Endodermal cell (in vitro differentiated cells): ENCODE results near the gene UFD1. TPM values are rescaled to one million over a fixed set of nuclear protein-coding genes. Genes with fewer than 3 reads are reported as not detected.

Experiments
- DNase-seq: peaks from one replicate; pipeline ENCODE4 v3.0.0-alpha.2; 2017
- H3K27ac ChIP-seq: 2 replicates; pipeline ENCODE4 v1.5.1; 2013; ENCODE audit warnings: mild to moderate bottlenecking, low read depth, low read length, moderate library complexity
- H3K27me3 ChIP-seq: 2 replicates; pipeline ENCODE4 v1.6.1; 2013; ENCODE audit warnings: mild to moderate bottlenecking, low read length, moderate library complexity; ENCODE audit not compliant: insufficient read depth, control insufficient read depth, poor library complexity, severe bottlenecking
- H3K36me3 ChIP-seq: 2 replicates; pipeline ENCODE4 v1.7.0; 2013; ENCODE audit warnings: mild to moderate bottlenecking, low read length, moderate library complexity; ENCODE audit not compliant: control insufficient read depth, insufficient read depth
- H3K4me1 ChIP-seq: one replicate; pipeline ENCODE4 v1.7.0; 2013; ENCODE audit warnings: low read length; ENCODE audit not compliant: control insufficient read depth, insufficient read depth
- H3K4me3 ChIP-seq: 2 replicates; pipeline ENCODE4 v1.5.1; 2013; ENCODE audit warnings: mild to moderate bottlenecking, low read length, moderate library complexity
- H3K9ac ChIP-seq: 2 replicates; pipeline ENCODE4 v1.6.1; 2013; ENCODE audit warnings: mild to moderate bottlenecking, low read length, moderate library complexity; ENCODE audit not compliant: poor library complexity, severe bottlenecking; ENCODE audit errors: extremely low read depth
- H3K9me3 ChIP-seq: 2 replicates; pipeline ENCODE4 v1.6.1; 2013; ENCODE audit warnings: mild to moderate bottlenecking, low read length, moderate library complexity; ENCODE audit not compliant: control insufficient read depth
- H3K27ac Mint-ChIP-seq: 2 replicates; pipeline ENCODE4 v1.8.0; 2020; ENCODE audit warnings: mixed read lengths
- H3K27me3 Mint-ChIP-seq: 2 replicates; pipeline ENCODE4 v1.8.0; 2021; ENCODE audit warnings: mild to moderate bottlenecking, mixed read lengths; ENCODE audit not compliant: insufficient read depth
- H3K36me3 Mint-ChIP-seq: 2 replicates; pipeline ENCODE4 v1.8.0; 2020; ENCODE audit warnings: low read depth, mixed read lengths
- H3K4me1 Mint-ChIP-seq: 2 replicates; pipeline ENCODE4 v1.8.0; 2020; ENCODE audit warnings: mixed read lengths
- H3K4me3 Mint-ChIP-seq: 2 replicates; pipeline ENCODE4 v1.8.0; 2020; ENCODE audit warnings: mild to moderate bottlenecking, moderate library complexity, mixed read lengths
- H3K9me3 Mint-ChIP-seq: 2 replicates; pipeline ENCODE4 v1.8.0; 2020; ENCODE audit warnings: mild to moderate bottlenecking, mixed read lengths
- WGBS, 2 experiments: methylation state at CpG; one replicate each; pipeline versions ENCODE4 v1.1.5 to v1.1.7; 2013; ENCODE audit warnings: missing lambda C conversion rate in 2 of 2, mixed read lengths in 1 of 2; ENCODE audit not compliant: insufficient coverage in 1 of 2, insufficient read length in 1 of 2; 5-methylcytosine and 5-hydroxymethylcytosine counted together
- total RNA-seq, 2 donors: library from RNA; stranded (reverse); fragmentation: NEBNext Ultra II Directional in 1 of 2; extraction: Animal tissue kit (Norgen Biotek cat#: 25700) in 1 of 2; gene quantifications; 2 replicates in 1 of 2; 3 replicates in 1 of 2; pipeline ENCODE4 v1.2.1, GENCODE V29; 2021
- TF ChIP-seq, protein P1 (sequence below): fragments of 200-600 bp; sonication (generic); conservative IDR thresholded peaks from 2 replicates; pipeline ENCODE4 v1.5.0; 2021; ENCODE audit warnings: antibody characterized with exemption, mild to moderate bottlenecking

UFD1 gene
- total RNA-seq, 2 donors from 2014 or later, result 67.7 to 69.2 TPM

DNA sequence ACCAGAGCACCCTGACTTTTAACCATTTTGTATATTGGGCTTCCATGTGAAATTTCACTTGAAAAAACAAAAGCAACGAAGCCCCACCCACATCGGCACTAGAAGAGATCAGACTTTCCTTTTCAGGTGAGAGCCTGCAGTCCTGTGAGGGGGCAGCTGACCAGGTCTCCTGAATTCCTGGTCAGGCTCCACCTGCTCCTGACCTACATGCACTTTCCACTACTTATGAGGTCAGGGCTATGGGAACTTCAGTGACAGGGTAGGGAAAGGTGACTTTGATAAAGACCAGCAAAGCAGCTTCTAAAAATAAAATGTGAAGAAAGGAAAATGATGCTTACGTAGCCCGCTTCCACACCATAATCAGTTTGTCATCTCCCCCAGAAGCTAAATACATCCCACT, 72.1 kb downstream of the UFD1 start:
- H3K4me1 ChIP-seq, result no peaks in the 10 kb centered on the region
- H3K27me3 ChIP-seq, result no peaks in the 10 kb centered on the region
- no peak overlapping the region for H3K9ac ChIP-seq
- no peak overlapping the region for H3K4me3 ChIP-seq
- TF ChIP-seq, protein P1, sequence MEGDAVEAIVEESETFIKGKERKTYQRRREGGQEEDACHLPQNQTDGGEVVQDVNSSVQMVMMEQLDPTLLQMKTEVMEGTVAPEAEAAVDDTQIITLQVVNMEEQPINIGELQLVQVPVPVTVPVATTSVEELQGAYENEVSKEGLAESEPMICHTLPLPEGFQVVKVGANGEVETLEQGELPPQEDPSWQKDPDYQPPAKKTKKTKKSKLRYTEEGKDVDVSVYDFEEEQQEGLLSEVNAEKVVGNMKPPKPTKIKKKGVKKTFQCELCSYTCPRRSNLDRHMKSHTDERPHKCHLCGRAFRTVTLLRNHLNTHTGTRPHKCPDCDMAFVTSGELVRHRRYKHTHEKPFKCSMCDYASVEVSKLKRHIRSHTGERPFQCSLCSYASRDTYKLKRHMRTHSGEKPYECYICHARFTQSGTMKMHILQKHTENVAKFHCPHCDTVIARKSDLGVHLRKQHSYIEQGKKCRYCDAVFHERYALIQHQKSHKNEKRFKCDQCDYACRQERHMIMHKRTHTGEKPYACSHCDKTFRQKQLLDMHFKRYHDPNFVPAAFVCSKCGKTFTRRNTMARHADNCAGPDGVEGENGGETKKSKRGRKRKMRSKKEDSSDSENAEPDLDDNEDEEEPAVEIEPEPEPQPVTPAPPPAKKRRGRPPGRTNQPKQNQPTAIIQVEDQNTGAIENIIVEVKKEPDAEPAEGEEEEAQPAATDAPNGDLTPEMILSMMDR, result no peak
- H3K36me3 ChIP-seq, result peaks cover 76% of the 10 kb centered on the region
- H3K4me1 Mint-ChIP-seq, result no peaks in the 10 kb centered on the region
- no peak overlapping the region for H3K27ac ChIP-seq
- WGBS, 2 experiments, result 94 to 100% methylated on average over 1 to 4 of the region's 4 CpGs
- H3K9me3 Mint-ChIP-seq, result no peaks in the 10 kb centered on the region
- H3K36me3 Mint-ChIP-seq, result peaks cover 57% of the 10 kb centered on the region
- DNase-seq, result no peak
- H3K4me3 Mint-ChIP-seq, result no peak overlapping the region
- H3K27me3 Mint-ChIP-seq, result no peaks in the 10 kb centered on the region
- H3K27ac Mint-ChIP-seq, result no peak overlapping the region
- no peaks in the 10 kb centered on the region for H3K9me3 ChIP-seq

DNA sequence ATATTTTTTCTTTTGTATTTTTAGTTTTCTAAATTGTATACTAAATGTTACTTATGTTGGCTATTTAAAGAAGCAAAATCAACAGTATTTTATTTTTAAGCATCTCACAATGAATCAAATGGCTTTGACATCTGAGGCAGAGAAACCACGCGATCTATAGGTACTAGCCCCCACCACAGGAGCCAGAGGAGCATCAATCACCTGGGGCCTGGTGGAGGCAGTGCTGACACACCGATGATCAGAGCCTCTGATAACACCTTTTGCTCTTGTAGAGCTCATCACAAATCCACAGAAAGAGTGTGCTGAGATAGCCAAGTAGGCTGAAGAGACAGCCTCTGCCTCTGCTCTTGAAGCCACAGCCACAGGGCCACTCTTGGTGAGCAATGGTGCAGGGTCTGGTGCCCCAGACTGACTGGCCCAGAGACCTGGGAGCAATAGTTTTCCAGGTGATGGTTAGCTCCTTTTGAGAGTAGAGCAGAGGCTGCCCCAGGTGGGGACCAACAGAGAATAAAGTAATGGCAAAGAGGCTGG, 72.6 kb downstream of the UFD1 start:
- TF ChIP-seq, protein P1, result peak; percentile 24
- Mint-ChIP-seq H3K4me3 (no peak overlapping the region), H3K27me3 (no peaks in the 10 kb centered on the region), H3K9me3 (no peaks in the 10 kb centered on the region), H3K27ac (no peak overlapping the region), H3K4me1 (no peaks in the 10 kb centered on the region), H3K36me3 (peaks cover 61% of the 10 kb centered on the region)
- Histone ChIP-seq H3K36me3 (peaks cover 80% of the 10 kb centered on the region), H3K4me1 (no peaks in the 10 kb centered on the region), H3K27me3 (no peaks in the 10 kb centered on the region), H3K9ac (no peak overlapping the region), H3K27ac (no peak overlapping the region), H3K4me3 (no peak overlapping the region), H3K9me3 (no peaks in the 10 kb centered on the region)
- DNase-seq, result no peak
- 87% methylated on average over 3 of the region's 3 CpGs for WGBS, 2 experiments

DNA sequence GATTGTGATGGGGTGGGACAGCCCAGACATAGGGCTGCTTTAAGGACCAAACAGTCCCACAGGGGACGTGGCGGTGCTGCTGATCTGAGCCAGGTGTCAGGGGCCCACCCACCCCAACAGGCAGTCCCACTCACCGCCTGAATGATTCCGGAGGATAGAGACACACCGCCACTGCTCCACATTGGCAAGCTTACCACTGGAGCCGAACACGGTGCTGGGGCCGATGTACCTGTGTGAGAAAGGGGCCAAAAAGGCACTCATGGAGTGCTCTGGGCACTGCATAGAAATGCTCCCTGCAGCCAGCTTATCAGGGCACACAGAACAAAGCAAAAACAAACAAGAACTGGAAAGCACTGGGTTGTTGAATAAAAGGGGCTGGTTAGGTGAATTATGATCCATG, 73.3 kb downstream of the UFD1 start:
- TF ChIP-seq, protein P1, result no peak
- Histone ChIP-seq H3K4me3 (no peak overlapping the region), H3K9ac (no peak overlapping the region), H3K27me3 (no peaks in the 10 kb centered on the region), H3K9me3 (no peaks in the 10 kb centered on the region), H3K27ac (no peak overlapping the region), H3K4me1 (no peaks in the 10 kb centered on the region), H3K36me3 (peaks cover 84% of the 10 kb centered on the region)
- WGBS, 2 experiments, result 97 to 100% methylated on average over 5 to 8 of the region's 8 CpGs
- DNase-seq, result no peak
- Mint-ChIP-seq H3K27ac (no peak overlapping the region), H3K27me3 (no peaks in the 10 kb centered on the region), H3K4me3 (no peak overlapping the region), H3K4me1 (no peaks in the 10 kb centered on the region), H3K36me3 (peaks cover 64% of the 10 kb centered on the region), H3K9me3 (no peaks in the 10 kb centered on the region)
